HG03378 (cell line): ENCODE results near the gene ADIPOQ.
A peak's percentile ranks its signal among the peaks of the same experiment; 100 is the strongest.
"Not testable (repeated sequence)": the region's sequence is repeated elsewhere in the genome, so short reads cannot be mapped to it uniquely, and the experiment has no call there.

Source experiments
- ATAC-seq: cut with Tn5 transposase; IDR thresholded peaks from one replicate; pipeline ENCODE4 v1.9.1; 2021; ENCODE audit warnings: mild to moderate bottlenecking, moderate library complexity; ENCODE audit not compliant: unreplicated experiment

The ADIPOQ gene

DNA sequence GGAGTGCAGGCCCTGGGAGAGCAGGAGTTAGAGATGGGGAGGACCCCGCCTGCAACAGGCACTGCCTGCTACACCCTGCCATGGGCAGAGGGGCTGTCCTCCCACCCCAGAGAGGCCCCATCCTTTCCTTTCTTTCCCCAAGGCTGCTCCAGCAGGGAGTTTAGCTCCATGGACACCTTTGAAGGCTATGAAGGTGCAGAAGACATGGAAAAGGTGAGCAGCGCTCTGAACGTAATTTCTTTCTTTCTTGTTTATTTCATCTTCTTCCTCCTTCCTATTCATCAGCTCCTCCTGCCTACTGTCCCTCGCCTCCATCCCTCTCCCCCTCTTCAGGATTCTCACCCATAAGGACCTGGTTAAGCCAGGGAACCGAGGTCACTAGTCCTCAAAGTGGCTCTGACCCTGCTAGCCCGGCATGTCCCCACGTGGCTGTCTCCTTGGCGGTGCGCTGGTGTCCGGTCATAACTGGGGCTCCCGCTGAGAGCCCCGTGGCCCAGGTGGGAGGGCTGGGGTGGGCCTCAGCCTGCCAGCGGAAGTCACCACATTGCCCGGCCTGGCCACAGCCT is 16.0 kb upstream of the ADIPOQ start:
- no peak for ATAC-seq

DNA sequence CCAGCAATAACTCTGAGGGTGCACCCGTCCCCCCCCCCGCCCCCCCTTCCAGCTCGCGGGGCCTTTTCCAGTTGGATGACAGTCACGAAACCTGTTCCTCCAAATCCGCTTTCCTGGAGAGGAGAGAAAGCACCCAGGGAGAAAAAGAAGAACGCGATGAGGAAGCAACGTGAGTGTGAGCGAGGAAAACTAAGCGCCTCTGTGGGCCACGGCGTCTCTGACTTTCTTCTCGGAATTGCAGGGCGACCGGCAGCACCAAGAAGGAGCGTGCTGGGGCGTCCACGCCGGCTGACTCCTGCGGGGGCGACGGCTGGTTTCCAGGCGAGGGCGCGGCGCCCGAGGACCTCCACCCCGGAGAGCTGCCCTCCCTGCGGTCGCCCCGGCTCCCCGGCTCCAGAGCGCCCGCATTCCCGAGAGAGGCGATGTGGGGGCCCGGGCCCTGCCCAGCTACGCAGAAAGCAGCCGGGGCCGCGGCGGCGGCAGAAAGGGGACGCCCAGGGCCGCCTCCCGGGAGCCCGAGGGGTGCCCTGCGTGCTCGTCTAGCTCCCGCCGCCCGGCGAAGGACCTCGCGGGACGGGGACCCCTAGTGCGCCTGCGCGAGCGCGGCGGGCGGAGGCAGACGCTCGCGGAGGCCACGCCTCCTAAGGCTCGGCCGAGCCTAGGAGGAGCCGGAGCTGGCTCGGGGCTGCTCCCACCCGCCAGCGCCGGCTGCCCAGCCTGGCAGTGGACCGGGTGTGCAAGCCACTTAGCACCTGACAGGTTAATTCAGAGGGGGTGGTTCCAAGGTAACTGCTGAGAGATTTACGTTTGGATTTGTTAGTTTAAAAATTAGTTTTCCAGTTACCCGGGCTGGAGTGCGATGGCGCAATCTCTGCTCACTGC is 15.3 kb upstream of the ADIPOQ start:
- ATAC-seq, result peak; percentile 48

GRCh38 chr3:186828340-186828739 is 14.2 kb upstream of the ADIPOQ start:
- ATAC-seq, result no peak

DNA sequence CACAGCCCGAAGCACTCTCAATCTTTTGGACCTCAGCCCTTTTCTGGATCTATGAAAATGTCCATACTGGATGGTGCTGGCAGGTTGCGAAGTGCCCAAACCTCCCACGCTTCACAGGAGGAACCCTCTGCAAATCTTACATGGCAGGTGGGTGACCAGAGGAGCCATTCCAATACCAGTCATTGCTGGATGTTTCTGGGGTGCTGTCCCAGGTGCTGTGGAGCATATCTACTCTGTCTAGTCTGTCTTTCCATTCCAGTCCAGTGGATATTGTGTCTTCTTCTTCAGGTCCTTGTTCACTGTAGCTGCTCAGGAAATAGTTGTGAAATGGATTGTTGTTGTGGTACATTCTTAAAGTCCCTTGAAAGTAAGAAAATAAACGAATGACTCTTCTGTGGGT is 10.7 kb upstream of the ADIPOQ start:
- ATAC-seq, result no peak

DNA sequence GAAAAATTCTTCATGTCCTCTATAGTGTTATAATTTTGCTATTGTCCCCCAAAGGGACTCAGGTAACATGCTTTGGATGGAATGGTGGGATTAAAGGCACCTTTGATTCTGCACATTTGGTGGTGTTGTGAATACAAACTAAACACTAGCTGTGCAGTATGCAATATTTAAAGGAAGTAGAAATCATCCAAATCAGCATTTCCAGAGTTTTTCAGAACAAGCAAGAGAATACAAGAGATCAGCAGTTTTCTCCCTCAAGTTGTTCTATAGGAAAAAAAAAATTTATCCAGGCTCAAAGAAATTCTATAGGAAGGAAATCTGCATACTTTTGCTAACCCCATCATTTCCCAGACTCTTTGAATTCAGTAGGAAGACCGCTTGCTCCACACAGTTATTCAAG is 10.2 kb upstream of the ADIPOQ start:
- ATAC-seq, result no peak

GRCh38 chr3:186839874-186840641 is 2.5 kb upstream of the ADIPOQ start:
- no peak for ATAC-seq

GRCh38 chr3:186841620-186842019 is 890 bp upstream of the ADIPOQ start:
- ATAC-seq, result no peak

DNA sequence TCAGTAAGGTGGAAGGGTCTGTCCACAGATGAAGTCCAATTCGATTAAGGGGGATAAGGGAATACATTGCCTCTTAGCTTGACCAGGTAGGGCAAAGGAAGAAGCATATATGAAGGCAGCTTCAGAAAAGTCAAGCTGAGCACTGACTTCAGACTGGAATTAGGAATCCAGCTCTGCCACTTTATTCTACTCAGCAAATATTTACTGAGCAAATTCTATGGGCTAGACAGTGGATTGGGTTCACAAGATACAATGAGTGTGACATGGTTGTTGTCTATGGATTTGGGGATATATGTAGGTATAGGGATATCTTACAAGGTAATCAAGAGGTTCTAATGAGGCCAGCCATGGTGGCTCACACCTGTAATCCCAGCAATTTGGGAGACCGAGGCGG is 526 bp downstream of the ADIPOQ start:
- ATAC-seq, result no peak

DNA sequence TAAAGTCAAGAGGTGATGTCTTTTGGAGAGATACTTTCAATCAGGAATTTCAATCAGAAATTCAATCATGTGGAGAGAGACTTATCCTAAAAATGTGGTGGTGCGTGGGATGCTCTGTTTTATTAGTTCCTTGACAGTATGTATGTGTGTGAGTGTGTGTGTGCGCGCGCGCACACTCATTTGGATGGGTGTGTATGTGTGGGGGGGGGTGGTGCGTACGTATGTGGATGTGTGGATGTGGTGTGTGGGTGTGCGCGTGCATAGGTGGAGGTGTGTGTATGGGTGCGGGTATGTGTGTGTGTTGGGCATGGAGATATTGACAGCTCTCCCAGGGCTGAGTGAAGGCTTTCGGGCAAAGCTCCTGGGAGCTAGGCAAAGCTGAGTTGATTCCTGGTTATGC is 2.4 kb downstream of the ADIPOQ start:
- no peak for ATAC-seq

DNA sequence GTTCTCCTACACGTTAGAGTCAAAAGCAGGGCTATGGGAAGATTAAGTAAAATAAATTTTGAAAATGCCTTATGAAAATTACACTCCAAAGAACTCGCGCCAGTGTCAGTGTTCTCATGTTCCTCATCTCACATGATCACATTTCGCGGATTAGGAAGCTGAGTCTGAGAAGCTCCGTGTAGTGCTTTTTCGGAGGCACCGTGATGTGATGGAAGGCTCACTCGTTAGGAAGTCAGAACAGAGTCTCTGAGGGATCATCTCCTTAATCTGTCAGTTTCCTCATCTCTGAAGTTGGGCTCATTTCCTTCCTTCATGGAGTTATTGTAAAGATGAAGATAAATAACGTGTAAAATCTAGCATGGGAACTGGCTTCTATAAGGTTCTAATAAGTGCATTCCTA is 3.2 kb downstream of the ADIPOQ start:
- no peak for ATAC-seq

- no peak for ATAC-seq
Observed at GRCh38 chr3:186847437-186847836, 4.9 kb downstream of the ADIPOQ start.

DNA sequence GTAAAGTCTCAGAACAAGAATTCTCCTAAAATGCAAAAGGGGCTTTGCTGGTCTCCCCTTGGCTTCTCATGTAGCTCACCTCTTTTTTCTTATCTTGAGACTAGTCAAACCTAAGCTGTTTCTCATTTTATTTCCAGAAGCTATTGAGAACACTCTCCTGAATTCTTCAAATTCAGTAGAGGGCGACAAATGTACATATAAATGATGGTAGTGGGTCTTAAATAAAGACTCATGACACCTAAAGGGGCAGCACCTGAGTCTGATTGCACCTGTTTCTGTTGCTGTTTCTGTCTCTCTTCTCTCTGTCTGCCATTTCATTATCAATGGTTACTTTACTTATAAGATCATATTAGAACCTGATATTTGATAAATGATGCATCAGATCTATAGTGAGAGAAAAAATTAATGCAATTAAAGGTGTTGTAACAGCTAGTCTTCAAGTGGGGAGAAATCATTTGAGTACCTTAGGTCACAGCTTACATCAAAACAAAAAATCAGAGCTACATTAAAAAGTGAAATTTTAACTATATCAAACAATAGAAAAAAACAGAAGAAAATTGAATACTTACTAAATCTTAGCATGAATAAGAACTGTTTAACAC is 7.0 kb downstream of the ADIPOQ start:
- ATAC-seq, result peak; percentile 74

DNA sequence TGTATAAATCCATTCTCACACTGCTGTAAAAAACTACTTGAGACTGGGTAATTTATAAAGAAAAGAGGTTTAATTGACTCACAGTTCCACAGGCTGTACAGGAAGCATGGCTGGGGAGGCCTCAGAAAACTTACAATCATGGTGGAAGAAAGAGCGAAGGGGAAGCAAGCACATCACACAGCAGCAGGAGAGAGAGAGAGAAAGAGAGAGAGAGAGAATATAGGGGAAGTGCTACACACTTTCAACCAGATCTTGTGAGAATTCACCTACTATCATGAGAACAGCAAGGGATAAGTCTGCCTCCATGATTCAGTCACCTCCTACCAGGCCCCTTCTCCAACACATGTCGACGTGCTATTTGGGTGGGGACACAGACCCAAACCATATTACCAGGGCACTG is 9.3 kb downstream of the ADIPOQ start:
- ATAC-seq, result not testable (repeated sequence)

GRCh38 chr3:186852994-186853393 is 10.5 kb downstream of the ADIPOQ start:
- ATAC-seq, result no peak

DNA sequence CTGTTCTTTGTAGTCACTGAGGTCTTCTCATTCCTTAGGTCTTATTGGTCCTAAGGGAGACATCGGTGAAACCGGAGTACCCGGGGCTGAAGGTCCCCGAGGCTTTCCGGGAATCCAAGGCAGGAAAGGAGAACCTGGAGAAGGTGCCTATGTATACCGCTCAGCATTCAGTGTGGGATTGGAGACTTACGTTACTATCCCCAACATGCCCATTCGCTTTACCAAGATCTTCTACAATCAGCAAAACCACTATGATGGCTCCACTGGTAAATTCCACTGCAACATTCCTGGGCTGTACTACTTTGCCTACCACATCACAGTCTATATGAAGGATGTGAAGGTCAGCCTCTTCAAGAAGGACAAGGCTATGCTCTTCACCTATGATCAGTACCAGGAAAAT is 11.6 kb downstream of the ADIPOQ start:
- no peak for ATAC-seq

DNA sequence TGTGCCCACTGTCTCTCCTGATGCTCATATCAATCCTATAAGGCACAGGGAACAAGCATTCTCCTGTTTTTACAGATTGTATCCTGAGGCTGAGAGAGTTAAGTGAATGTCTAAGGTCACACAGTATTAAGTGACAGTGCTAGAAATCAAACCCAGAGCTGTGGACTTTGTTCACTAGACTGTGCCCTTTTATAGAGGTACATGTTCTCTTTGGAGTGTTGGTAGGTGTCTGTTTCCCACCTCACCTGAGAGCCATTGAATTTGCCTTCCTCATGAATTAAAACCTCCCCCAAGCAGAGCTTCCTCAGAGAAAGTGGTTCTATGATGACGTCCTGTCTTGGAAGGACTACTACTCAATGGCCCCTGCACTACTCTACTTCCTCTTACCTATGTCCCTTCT is 12.4 kb downstream of the ADIPOQ start:
- ATAC-seq, result no peak

DNA sequence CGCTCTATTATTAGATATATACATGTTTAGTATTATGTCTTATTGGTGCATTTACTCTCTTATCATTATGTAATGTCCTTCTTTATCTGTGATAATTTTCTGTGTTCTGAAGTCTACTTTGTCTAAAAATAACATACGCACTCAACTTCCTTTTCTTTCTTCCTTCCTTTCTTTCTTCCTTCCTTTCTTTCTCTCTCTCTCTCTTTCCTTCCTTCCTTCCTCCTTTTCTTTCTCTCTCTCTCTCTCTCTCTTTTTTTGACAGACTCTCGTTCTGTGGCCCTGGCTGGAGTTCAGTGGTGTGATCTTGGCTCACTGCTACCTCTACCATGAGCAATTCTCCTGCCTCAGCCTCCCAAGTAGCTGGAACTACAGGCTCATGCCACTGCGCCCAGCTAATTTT is 15.2 kb downstream of the ADIPOQ start:
- no peak for ATAC-seq

DNA sequence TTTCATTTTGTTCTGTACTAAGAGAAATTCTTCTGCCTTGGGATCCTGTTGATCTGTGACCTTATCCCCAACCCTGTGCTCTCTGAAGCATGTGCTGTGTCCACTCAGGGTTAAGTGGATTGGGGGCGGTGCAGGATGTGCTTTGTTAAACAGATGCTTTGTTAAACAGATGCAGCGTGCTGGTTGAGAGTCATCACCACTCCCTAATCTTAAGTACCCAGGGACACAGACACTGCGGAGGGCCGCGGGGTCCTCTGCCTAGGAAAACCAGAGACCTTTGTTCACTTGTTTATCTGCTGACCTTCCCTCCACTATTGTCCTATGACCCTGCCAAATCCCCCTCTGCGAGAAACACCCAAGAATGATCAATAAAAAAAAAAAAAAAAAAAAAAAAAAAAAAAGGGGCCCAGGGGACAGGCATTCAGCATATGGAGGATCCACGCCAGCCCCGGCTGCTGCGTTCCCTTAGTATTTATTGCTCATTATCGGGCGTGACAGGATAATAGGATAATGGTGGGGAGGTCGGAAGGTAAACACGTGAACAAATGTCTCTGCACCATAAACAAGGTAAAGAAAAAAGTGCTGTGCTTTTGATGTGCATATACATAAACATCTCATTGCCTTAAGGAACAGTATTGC is 22.8 kb downstream of the ADIPOQ start:
- not testable (repeated sequence) for ATAC-seq

DNA sequence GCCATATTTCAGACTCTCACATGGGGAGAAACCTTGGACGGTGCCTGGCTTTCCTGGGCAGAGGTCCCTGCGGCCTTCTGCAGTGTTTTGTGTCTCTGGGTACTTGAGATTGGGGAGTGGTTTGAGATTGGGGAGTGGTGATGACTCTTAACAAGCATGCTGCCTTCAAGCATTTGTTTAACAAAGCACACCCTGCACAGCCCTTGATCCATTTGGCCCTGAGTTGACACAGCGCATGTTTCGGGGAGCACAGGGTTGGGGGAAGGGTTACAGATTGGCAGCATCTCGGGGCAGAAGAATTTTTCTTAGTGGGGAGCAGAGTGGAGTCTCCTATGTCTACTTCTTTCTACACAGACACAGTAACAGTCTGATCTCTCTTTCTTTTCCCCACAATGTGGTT is 23.6 kb downstream of the ADIPOQ start:
- not testable (repeated sequence) for ATAC-seq

- ATAC-seq, result no peak
Observed at GRCh38 chr3:186869253-186870100, 27.0 kb downstream of the ADIPOQ start.
